Lower lobe of right lung (tissue), 2 donors: ENCODE measurements around the gene KCNJ1. TPM values are rescaled to one million over a fixed set of nuclear protein-coding genes. Genes with fewer than 3 reads are reported as not detected.

Experiments
- ATAC-seq, 2 donors: fragments of 200-7000 bp; cut with Tn5 transposase; one replicate each; pipeline ENCODE4 v1.9.1; 2020 to 2022; ENCODE audit warnings: mild to moderate bottlenecking in 2 of 2, moderate library complexity in 2 of 2
- DNase-seq: peaks from one replicate; pipeline ENCODE4 v3.0.0-alpha.2; 2020
- H3K27ac ChIP-seq: fragments of 200-600 bp; one replicate; pipeline ENCODE4 v1.8.0; 2022
- H3K27me3 ChIP-seq: fragments of 200-600 bp; one replicate; pipeline ENCODE4 v1.8.0; 2022; ENCODE audit warnings: low read depth
- H3K36me3 ChIP-seq: fragments of 200-600 bp; one replicate; pipeline ENCODE4 v1.8.0; 2022; ENCODE audit warnings: mild to moderate bottlenecking
- H3K4me1 ChIP-seq: fragments of 200-600 bp; one replicate; pipeline ENCODE4 v1.8.0; 2022
- H3K4me3 ChIP-seq: fragments of 200-600 bp; one replicate; pipeline ENCODE4 v1.8.0; 2022; ENCODE audit warnings: mild to moderate bottlenecking
- H3K9me3 ChIP-seq: fragments of 200-600 bp; one replicate; pipeline ENCODE4 v1.8.0; 2022
- CTCF ChIP-seq: fragments of 200-600 bp; IDR thresholded peaks from one replicate; pipeline ENCODE4 v1.8.0; 2022; ENCODE audit warnings: antibody characterized with exemption, mild to moderate bottlenecking
- intact Hi-C: fragments of 100-400 bp; cut with DNase I; formaldehyde crosslinking; loops from one replicate; pipeline ENCODE4 v1.11.0; 2022
- total RNA-seq: library from RNA; stranded (reverse); fragmentation: NEBNext Ultra II Directional; extraction: Animal tissue kit (Norgen Biotek cat#: 25700); gene quantifications from one replicate; pipeline ENCODE4 v1.2.1, GENCODE V29; 2021
- donor health status: DM: no; HTN: yes; CAD: no; lungs with severe emphysema.

KCNJ1 gene
- total RNA-seq, 1 donor from 2014 or later: 0.18 TPM

DNA sequence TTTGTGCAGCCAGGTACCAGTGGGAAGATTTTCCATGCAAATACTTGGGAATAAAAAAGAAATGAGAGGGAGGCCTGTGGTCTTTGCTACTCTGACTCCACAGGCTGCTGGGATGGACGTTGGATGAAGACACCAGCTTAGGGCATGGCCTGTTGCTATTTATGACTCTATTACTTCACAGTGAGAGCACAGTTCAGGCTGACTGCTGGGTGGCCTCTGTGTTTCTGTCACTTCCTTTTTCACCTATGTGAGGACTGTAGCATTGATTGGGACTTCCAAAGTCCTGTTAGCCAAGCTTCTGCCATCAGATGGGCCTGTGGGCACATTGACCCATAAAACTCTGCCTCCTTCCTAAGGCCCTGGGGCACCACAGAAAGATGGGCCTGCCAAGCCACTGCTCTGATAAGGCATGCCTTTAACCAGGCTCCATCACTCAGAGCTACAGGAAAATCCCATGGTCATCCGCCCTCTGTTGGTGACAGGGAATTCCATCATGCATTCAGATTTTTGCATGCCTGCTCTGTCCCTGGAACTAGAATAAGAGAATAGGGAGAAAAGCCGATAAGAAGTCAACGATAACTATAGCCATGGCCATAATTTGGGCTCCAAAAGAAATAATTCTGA is 64.6 kb downstream of the KCNJ1 start:
- Histone ChIP-seq H3K27me3 (no peaks in the 10 kb centered on the region), H3K27ac (no peak overlapping the region), H3K4me3 (no peak overlapping the region), H3K4me1 (peaks cover 18% of the 10 kb centered on the region), H3K9me3 (no peaks in the 10 kb centered on the region), H3K36me3 (peaks cover 59% of the 10 kb centered on the region)
- peak; percentile 48 to 60 for ATAC-seq
- no peak for DNase-seq
- intact Hi-C loops: no loop called here
- peak; percentile 25 for TF ChIP-seq CTCF

GRCh38 chr11:128800871-128801417 is 66.2 kb downstream of the KCNJ1 start:
- peaks cover 50% of the 10 kb centered on the region for H3K36me3 ChIP-seq
- no peak for DNase-seq
- no peak overlapping the region for H3K27ac ChIP-seq
- TF ChIP-seq CTCF: no peak
- H3K4me3 ChIP-seq: no peak overlapping the region
- H3K9me3 ChIP-seq: no peaks in the 10 kb centered on the region
- intact Hi-C loops: no loop called here
- ATAC-seq: no peak
- no peaks in the 10 kb centered on the region for H3K27me3 ChIP-seq
- peaks cover 18% of the 10 kb centered on the region for H3K4me1 ChIP-seq

- DNase-seq (no peak), ATAC-seq (no peak)
- no peak for TF ChIP-seq CTCF
- no peaks in the 10 kb centered on the region for H3K27me3 ChIP-seq
- no peak overlapping the region for H3K27ac ChIP-seq
- no peak overlapping the region for H3K4me3 ChIP-seq
- intact Hi-C loops: no loop called here
- no peaks in the 10 kb centered on the region for H3K9me3 ChIP-seq
- H3K4me1 ChIP-seq: no peaks in the 10 kb centered on the region
- H3K36me3 ChIP-seq: peaks cover 61% of the 10 kb centered on the region
These were observed 70.8 kb downstream of the KCNJ1 start for GRCh38 chr11:128796270-128796669.

GRCh38 chr11:128790196-128790595 is 76.9 kb downstream of the KCNJ1 start:
- intact Hi-C loops: no loop called here
- H3K4me3 ChIP-seq: no peak overlapping the region
- peaks cover 62% of the 10 kb centered on the region for H3K36me3 ChIP-seq
- DNase-seq: no peak
- no peak overlapping the region for H3K27ac ChIP-seq
- ATAC-seq: no peak
- H3K27me3 ChIP-seq: no peaks in the 10 kb centered on the region
- TF ChIP-seq CTCF: no peak
- no peaks in the 10 kb centered on the region for H3K4me1 ChIP-seq
- H3K9me3 ChIP-seq: no peaks in the 10 kb centered on the region

GRCh38 chr11:128789497-128790150 is 77.5 kb downstream of the KCNJ1 start:
- DNase-seq (no peak), ATAC-seq (no peak)
- Histone ChIP-seq H3K4me3 (no peak overlapping the region), H3K4me1 (no peaks in the 10 kb centered on the region), H3K27me3 (no peaks in the 10 kb centered on the region), H3K9me3 (no peaks in the 10 kb centered on the region), H3K36me3 (peaks cover 67% of the 10 kb centered on the region), H3K27ac (no peak overlapping the region)
- intact Hi-C loops: no loop called here
- no peak for TF ChIP-seq CTCF

Other genes starting within 250 kb of the KCNJ1 start
- gene FLI1, start 173.2 kb downstream of the KCNJ1 start, total RNA-seq: 64.2 TPM
- gene KCNJ5, start 24.1 kb upstream of the KCNJ1 start, total RNA-seq: 12.9 TPM
- gene TP53AIP1, start 75.6 kb upstream of the KCNJ1 start, total RNA-seq: not detected